Loucy (cell line): Measurements from ENCODE around the gene SERPINE3.

Source experiments
- CTCF ChIP-seq: fragments of 200-600 bp; sonication (generic); conservative IDR thresholded peaks from 2 replicates; pipeline ENCODE4 v1.5.1; 2014; ENCODE audit warnings: mild to moderate bottlenecking, antibody characterized with exemption, low read length
- EZH2phosphoT487 ChIP-seq: fragments of 200-600 bp; IDR thresholded peaks from 2 replicates; pipeline ENCODE4 v1.6.1; 2018; ENCODE audit warnings: antibody characterized with exemption, mild to moderate bottlenecking, moderate library complexity, borderline replicate concordance

DNA sequence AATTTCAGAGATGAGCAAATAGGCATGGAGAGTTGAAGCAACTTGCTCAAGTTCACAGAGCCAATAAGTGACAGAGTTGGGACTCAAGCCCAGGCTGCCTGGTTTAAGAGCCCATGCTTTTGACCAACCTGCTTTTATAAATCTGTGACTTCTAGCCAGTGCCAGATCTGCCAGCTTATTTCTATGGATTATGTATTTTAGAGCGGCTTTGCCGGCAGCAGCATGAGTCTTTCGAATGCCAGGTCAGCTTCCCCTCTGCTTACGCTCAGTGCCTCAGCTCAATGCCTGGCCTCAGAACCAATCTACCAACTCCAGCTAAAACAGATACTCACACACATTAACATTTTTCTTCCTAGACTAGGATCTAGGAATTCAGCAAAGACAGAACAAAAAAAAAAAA, 2.3 kb downstream of the SERPINE3 start:
- TF ChIP-seq CTCF (no peak), EZH2phosphoT487 (no peak)
